Epithelial cell of esophagus (primary cell): Measurements from ENCODE around the gene IL34.

Source experiments
- DNase-seq: peaks from one replicate; pipeline ENCODE4 v3.0.0; 2010; ENCODE audit warnings: low read depth
- H3K4me3 ChIP-seq: 2 replicates; pipeline ENCODE4 v1.5.1; 2011; ENCODE audit warnings: mild to moderate bottlenecking, low read length, control low read depth
- TF ChIP-seq, protein P1 (sequence below): IDR thresholded peaks from 2 replicates; pipeline ENCODE4 v1.5.1; 2011; ENCODE audit warnings: low read depth, mild to moderate bottlenecking, low read length, control low read depth, inconsistent platforms; ENCODE audit not compliant: insufficient read depth; ENCODE audit errors: missing control alignments

Gene IL34

DNA sequence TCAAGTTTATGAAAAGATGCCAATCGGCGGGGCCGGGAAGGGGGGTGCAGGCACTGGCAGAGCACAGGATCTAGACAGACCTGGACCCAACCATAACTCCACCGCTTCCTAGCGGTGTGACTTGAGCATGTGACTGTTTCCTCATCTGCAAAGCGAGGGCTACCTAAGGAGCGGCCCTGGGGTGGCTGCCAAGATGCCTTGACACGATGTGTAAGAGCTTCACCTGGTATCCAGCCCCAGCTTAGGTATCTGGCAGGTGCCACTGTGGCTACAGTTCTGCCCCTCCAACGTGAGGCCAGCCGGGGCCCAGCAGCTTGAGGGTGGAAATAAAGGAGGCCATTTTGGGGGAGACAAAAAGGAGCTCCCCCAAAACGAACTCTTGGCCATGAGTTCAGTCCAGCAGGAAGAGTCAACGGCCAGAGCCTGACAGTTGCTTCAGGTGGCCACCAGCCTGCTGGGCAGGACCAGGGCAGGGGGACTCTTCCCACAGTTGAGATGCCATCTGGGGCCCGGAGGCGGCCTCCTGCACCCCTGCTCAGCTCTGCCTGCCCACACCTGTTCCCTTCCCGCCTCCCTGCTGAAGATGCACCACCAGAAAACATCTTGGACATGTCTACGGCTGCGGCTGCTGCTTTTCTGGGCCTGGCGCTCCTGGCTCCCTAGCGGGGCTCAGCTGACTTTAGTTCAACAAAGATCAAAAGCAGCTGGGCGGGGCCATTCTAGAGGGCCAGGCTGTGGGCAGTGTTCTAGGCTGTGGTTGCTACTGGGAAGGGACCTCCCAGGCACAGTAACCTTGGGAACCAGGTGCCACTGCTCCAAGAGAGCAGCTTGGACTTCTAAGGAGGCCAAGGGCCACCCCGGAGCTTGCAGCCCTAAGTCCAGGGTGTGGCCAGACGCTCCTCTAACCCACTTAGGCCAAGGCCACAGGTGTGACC lies 42.9 kb downstream of the IL34 start:
- H3K4me3 ChIP-seq, result no peak overlapping the region
- TF ChIP-seq, protein P1, sequence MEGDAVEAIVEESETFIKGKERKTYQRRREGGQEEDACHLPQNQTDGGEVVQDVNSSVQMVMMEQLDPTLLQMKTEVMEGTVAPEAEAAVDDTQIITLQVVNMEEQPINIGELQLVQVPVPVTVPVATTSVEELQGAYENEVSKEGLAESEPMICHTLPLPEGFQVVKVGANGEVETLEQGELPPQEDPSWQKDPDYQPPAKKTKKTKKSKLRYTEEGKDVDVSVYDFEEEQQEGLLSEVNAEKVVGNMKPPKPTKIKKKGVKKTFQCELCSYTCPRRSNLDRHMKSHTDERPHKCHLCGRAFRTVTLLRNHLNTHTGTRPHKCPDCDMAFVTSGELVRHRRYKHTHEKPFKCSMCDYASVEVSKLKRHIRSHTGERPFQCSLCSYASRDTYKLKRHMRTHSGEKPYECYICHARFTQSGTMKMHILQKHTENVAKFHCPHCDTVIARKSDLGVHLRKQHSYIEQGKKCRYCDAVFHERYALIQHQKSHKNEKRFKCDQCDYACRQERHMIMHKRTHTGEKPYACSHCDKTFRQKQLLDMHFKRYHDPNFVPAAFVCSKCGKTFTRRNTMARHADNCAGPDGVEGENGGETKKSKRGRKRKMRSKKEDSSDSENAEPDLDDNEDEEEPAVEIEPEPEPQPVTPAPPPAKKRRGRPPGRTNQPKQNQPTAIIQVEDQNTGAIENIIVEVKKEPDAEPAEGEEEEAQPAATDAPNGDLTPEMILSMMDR, result no peak
- no peak for DNase-seq

DNA sequence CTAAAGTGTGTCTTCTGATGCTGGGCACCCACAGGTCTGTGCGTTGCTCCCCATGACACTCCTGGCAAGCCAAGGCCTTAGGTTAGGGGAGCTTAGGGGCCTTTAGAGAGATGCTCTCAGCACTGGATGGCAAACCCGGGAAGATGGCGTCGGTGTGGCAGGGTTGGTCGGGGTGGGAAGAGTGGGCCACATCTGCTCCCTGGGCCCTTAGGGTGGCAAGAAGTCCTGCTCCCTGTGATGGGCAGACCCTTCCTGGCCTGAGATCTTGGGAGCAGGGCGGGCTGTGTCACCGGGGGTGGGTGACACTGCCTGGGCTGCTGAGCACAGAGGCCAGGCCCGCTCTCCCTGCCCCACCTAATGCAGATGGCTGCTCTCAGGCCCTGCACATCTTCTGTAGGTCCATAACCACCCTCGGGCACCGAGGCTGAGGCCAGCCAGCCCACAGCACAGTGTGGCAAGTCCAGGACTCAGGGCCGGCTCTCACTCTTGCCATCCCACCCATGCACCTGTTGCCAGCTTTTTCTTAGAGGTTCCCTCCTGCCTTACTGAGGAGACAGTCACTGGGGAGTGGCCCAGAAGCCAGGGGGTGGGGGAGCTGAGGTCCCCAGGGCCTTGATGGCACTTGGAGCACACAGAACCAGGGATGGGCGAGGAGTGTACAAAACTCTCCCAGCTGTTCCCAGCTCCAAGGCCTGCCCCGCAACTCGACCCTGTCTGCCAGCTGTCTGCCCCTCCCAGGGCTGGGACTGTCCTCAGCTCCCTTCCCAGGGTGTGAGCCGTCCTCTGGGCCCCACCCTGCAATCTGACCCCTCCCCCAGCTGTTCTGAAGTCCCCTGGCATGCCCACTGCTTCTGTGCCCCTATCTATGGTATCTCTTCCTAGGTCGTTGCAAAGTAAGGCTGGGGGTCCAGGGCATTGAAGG lies 43.9 kb downstream of the IL34 start:
- DNase-seq, result no peak
- H3K4me3 ChIP-seq, result no peak overlapping the region
- TF ChIP-seq, protein P1, result no peak

DNA sequence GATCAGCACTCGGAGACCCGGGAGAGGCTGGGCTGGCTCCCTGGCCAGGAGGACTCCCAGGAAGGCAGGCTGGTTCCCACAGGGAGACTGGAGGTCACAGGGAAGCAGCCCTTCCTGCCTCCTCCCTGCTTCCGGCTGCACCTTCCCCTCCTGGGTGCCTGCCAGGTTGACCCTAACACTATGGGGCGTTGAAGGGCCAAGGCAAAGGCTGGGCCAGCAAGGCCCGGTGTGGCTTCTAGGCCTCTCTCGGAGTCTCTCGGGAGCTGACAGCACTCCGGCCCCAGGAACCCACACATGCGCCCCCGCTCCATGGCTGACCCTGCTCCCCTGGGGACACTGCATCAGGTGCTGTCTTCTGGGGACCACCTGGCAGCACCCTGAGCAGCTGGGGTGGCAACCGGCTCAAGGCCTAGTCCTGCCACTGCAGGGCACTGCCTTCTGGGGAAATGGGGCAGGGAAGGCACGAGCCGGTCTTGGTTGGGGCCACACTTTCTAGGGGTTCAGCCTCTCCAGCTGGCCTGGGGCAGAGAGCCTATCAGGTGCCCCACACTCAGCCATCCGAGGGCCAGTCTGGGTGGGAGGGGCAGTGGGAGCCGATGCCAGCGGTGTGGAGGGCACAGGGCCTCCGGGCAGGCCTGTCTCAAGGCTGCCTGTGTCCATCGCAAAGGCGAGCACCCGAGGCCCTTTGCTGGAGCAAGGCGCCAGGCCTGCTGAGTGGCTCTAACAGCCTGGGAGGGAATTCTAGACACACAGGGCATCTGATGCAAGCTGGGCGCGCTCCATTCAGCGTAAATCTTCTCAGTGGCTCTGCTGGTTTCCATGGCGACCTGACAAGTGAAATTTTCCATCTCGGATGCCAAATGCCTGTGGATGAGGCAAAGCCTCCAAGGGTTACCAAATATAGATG lies 45.1 kb downstream of the IL34 start:
- TF ChIP-seq, protein P1, result no peak
- no peak for DNase-seq
- no peak overlapping the region for H3K4me3 ChIP-seq

DNA sequence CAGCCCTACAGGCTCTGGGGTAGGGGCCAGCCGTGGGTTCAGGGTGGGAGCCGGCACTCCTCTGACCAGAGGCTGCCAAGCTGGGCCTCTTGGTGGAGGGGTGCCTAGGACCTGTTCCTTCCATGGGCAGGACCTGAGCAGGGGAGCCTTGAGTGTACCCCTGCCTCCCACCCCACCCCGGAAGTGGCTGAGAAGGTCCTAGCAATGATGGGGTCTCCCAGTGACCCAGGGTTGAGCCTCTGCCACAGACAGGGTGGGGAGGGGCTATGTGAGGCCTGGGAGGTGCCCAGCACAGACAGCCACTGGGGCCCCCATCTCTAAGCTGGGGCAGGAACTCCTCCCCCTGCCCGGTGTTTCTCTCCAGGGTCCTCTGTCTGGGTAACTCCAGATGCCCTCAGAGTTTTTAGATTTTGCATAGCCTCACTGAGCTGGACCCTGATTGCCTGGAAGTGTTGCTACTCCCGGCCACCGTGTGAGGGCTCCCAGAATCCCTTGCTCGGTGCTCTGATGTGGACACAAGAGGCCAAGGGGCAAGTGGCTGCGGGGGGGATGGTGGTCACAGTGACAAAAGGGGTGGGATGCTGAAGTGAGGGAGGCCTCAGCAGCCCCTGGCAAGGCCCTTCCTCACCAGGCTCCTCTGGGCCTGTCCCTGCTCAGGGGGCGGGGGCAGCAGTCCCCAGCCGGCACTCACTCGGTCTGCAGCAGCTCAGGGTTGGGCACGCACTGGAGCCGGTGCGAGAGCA lies 45.9 kb downstream of the IL34 start:
- TF ChIP-seq, protein P1, result no peak
- H3K4me3 ChIP-seq, result no peak overlapping the region
- no peak for DNase-seq

DNA sequence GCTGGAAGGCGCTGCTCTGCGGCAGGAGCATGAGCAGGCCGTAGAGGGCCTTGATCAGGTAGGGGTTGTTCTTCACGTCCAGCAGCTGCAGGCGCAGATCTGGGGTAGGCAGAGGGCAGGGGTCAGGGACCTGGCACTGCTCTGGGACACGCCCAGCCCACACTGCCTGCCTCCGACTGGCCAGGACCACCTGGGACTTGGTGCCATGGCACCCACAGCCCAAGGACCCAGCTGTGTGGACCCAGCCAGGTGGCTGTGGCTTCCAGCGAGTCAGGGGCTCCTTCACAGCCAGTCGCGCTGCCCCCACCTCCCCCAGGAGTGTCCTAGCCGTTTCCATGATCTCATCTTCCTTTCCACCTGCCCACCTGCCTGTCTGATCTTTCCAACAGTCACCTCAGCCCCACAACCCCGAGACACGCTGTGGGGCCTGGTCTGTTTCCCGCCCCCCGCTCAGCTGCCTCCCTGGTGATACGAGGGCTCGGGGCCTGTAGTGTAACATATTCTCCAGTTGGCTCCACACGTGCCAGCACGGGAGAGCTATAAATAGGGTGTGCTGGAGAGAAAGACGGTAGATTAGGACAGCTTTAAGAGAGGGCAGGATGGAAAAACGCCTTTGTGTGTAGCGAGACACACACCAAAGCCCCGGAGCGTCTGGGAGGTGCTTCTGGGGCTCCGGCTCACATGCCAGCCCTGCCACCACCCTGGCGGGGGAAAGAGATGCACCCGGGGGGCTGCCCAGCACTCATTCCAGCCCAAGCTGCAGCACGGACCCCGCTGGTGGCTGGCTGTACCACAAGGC lies 46.7 kb downstream of the IL34 start:
- DNase-seq, result no peak
- TF ChIP-seq, protein P1, result no peak
- no peak overlapping the region for H3K4me3 ChIP-seq
